Neural cell (in vitro differentiated cells): ENCODE data around the gene ATG4C. TPM values are rescaled to one million over a fixed set of nuclear protein-coding genes. Genes with fewer than 3 reads are reported as not detected.

Experiments used
- H2AFZ ChIP-seq: fragments of 200-600, 300-800 bp; sonication (generic), shearing (Covaris generic); 2 replicates; pipeline ENCODE4 v1.6.0; 2014; ENCODE audit warnings: low read depth, mild to moderate bottlenecking, antibody characterized with exemption, low read length, moderate library complexity
- H3F3A ChIP-seq: fragments of 200-600 bp; shearing (Covaris generic); 2 replicates; pipeline ENCODE4 v1.6.1; 2016; ENCODE audit warnings: mild to moderate bottlenecking, moderate library complexity, mixed read lengths, antibody characterized with exemption, low read length; ENCODE audit not compliant: insufficient read depth, poor library complexity, severe bottlenecking
- H3K27ac ChIP-seq: fragments of 200-600, 300-800 bp; sonication (generic), shearing (Covaris generic); 2 replicates; pipeline ENCODE4 v1.5.1; 2014; ENCODE audit warnings: mild to moderate bottlenecking, low read length, moderate library complexity
- H3K27me3 ChIP-seq: fragments of 300-800, 200-600 bp; sonication (generic), shearing (Covaris generic); 2 replicates; pipeline ENCODE4 v1.6.0; 2014; ENCODE audit warnings: mild to moderate bottlenecking, low read depth, low read length, moderate library complexity; ENCODE audit not compliant: insufficient read depth
- H3K36me3 ChIP-seq: fragments of 300-800, 200-600 bp; sonication (generic), shearing (Covaris generic); 2 replicates; pipeline ENCODE4 v1.5.1; 2014; ENCODE audit warnings: mild to moderate bottlenecking, antibody characterized with exemption, low read length, moderate library complexity; ENCODE audit not compliant: insufficient read depth
- H3K4me2 ChIP-seq: fragments of 300-800, 200-600 bp; sonication (generic), shearing (Covaris generic); 2 replicates; pipeline ENCODE4 v1.6.0; 2014; ENCODE audit warnings: mild to moderate bottlenecking, low read length
- H3K4me3 ChIP-seq: fragments of 300-800, 200-600 bp; sonication (generic), shearing (Covaris generic); 2 replicates; pipeline ENCODE4 v1.5.1; 2014; ENCODE audit warnings: mild to moderate bottlenecking, low read length, moderate library complexity
- H3K79me2 ChIP-seq: fragments of 200-600 bp; shearing (Covaris generic); replicated peaks from 2 replicates; pipeline ENCODE4 v1.6.0; 2014; ENCODE audit warnings: mild to moderate bottlenecking, low read length, moderate library complexity; ENCODE audit not compliant: insufficient read depth
- H3K9ac ChIP-seq: fragments of 300-800, 200-600 bp; sonication (generic), shearing (Covaris generic); 2 replicates; pipeline ENCODE4 v1.6.1; 2016; ENCODE audit warnings: mild to moderate bottlenecking, low read length, mixed read lengths
- H3K9me2 ChIP-seq: fragments of 200-600 bp; shearing (Covaris generic); 2 replicates; pipeline ENCODE4 v1.6.1; 2016; ENCODE audit warnings: mild to moderate bottlenecking, low read length, mixed read lengths; ENCODE audit not compliant: insufficient read depth
- H3K9me3 ChIP-seq: fragments of 200-600, 300-800 bp; sonication (generic), shearing (Covaris generic); 2 replicates; pipeline ENCODE4 v1.6.1; 2016; ENCODE audit warnings: mild to moderate bottlenecking, mixed run types, low read length, moderate library complexity, mixed read lengths
- H4K20me1 ChIP-seq: fragments of 200-600 bp; shearing (Covaris generic); 2 replicates; pipeline ENCODE4 v1.6.1; 2016; ENCODE audit warnings: mild to moderate bottlenecking, mixed run types; ENCODE audit not compliant: insufficient read depth
- EP300 ChIP-seq: fragments of 450-650 bp; conservative IDR thresholded peaks from 2 replicates; pipeline ENCODE4 v1.6.1; 2014; ENCODE audit warnings: antibody characterized with exemption, mild to moderate bottlenecking, moderate library complexity; ENCODE audit not compliant: poor library complexity, severe bottlenecking
- EZH2 ChIP-seq: fragments of 200-600, 300-800 bp; shearing (Covaris generic), sonication (generic); IDR thresholded peaks from 2 replicates; pipeline ENCODE4 v1.6.1; 2014; ENCODE audit warnings: antibody characterized with exemption, low read length, borderline replicate concordance, mild to moderate bottlenecking; ENCODE audit not compliant: insufficient read depth, poor library complexity, severe bottlenecking
- MXI1 ChIP-seq: fragments of 450-650 bp; conservative IDR thresholded peaks from 2 replicates; pipeline ENCODE4 v1.6.1; 2014; ENCODE audit warnings: antibody characterized with exemption, mild to moderate bottlenecking; ENCODE audit not compliant: poor library complexity, severe bottlenecking
- POLR2AphosphoS5 ChIP-seq: IDR thresholded peaks from 2 replicates; pipeline ENCODE4 v1.6.1; 2012
- RAD21 ChIP-seq: fragments of 450-650 bp; conservative IDR thresholded peaks from 2 replicates; pipeline ENCODE4 v1.6.1; 2014; ENCODE audit warnings: antibody characterized with exemption, mild to moderate bottlenecking, moderate library complexity
- SMC3 ChIP-seq: fragments of 450-650 bp; conservative IDR thresholded peaks from 2 replicates; pipeline ENCODE4 v1.6.1; 2014; ENCODE audit warnings: antibody characterized with exemption, mild to moderate bottlenecking, moderate library complexity; ENCODE audit not compliant: poor library complexity
- TAF1 ChIP-seq: IDR thresholded peaks from 2 replicates; pipeline ENCODE4 v1.6.1; 2012; ENCODE audit warnings: low read depth
- polyA plus RNA-seq: library from polyadenylated mRNA; depleted of rRNA; stranded (reverse); fragments of >200 nt; gene quantifications from 2 replicates; pipeline ENCODE4 v1.2.3, GENCODE V29; 2014
- TF ChIP-seq, protein P1 (sequence below): fragments of 450-650 bp; IDR thresholded peaks from 2 replicates; pipeline ENCODE4 v1.5.1; 2014; ENCODE audit warnings: antibody characterized with exemption, mild to moderate bottlenecking, moderate library complexity; ENCODE audit not compliant: poor library complexity, severe bottlenecking
- TF ChIP-seq, protein P2 (sequence below): IDR thresholded peaks from 2 replicates; pipeline ENCODE4 v1.6.1; 2012; ENCODE audit warnings: borderline replicate concordance

ATG4C gene
- polyA plus RNA-seq, 1 donor from 2014 or later = 11.0 TPM

DNA sequence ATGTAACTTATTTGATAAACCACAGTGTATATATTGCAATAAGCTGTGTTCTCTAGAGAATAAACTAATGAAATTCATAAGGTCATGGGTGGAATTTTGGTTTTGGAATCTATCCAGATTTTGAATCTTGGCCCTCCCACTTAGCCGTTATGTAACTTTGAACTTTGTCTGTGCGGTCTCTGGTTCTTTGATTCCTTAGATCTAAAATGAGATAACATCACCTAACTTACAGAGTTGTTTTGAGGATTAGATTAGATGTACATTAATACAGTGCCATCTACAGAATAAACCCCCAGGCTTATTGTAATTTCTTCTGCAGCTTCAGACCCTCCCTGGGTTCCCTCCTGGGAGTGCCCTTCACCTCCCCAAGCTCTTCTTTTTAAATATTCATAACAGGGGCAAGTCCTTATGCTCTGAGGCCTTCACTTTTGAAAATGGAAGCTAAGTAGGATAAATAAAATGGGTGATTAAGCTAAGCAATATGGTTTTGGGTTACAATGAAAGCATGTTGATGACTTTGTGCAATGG lies 124.3 kb downstream of the ATG4C start:
- Histone ChIP-seq H3K9ac (no peak overlapping the region), H3K9me3 (no peaks in the 10 kb centered on the region), H3K27ac (no peak overlapping the region), H3K79me2 (no peaks in the 10 kb centered on the region), H3K9me2 (no peaks in the 10 kb centered on the region), H3K4me3 (no peak overlapping the region), H3F3A (no peaks in the 10 kb centered on the region), H2AFZ (no peak overlapping the region), H3K36me3 (no peaks in the 10 kb centered on the region), H4K20me1 (no peaks in the 10 kb centered on the region), H3K27me3 (no peaks in the 10 kb centered on the region), H3K4me2 (no peak overlapping the region)
- TF ChIP-seq, protein P1, sequence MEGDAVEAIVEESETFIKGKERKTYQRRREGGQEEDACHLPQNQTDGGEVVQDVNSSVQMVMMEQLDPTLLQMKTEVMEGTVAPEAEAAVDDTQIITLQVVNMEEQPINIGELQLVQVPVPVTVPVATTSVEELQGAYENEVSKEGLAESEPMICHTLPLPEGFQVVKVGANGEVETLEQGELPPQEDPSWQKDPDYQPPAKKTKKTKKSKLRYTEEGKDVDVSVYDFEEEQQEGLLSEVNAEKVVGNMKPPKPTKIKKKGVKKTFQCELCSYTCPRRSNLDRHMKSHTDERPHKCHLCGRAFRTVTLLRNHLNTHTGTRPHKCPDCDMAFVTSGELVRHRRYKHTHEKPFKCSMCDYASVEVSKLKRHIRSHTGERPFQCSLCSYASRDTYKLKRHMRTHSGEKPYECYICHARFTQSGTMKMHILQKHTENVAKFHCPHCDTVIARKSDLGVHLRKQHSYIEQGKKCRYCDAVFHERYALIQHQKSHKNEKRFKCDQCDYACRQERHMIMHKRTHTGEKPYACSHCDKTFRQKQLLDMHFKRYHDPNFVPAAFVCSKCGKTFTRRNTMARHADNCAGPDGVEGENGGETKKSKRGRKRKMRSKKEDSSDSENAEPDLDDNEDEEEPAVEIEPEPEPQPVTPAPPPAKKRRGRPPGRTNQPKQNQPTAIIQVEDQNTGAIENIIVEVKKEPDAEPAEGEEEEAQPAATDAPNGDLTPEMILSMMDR = no peak
- TF ChIP-seq TAF1 (no peak), EZH2 (no peak), RAD21 (no peak), POLR2AphosphoS5 (no peak), SMC3 (no peak)

DNA sequence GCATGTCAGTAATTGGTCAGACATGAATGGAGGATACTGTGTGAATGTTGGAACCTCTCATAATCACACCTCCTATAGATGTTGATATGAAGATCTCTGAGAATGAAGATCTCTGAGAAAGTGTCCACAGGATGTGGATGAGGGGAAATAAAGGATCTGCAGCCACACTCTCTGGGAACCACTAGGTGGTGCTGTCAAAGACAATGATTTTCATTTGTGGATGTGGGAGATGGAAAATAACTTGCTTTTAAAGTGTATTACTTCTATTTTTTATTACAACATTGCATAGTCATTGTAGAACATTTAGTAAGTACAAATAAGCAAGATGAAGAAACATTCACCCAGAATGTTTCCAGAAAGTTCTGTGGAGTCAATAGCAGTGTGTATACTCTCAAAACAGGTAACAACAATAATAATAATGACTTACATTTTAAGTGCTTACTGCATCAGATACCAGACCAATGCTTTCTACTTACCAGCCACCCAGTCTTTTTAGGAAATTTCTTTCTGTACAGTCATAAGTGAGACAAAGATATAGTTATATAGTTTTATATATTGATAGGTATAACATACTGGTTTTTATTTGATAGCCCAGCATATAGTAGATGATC lies 128.2 kb downstream of the ATG4C start:
- Histone ChIP-seq H3K4me3 (no peak overlapping the region), H3K36me3 (no peaks in the 10 kb centered on the region)
- no peak for TF ChIP-seq POLR2AphosphoS5
- no peak for TF ChIP-seq EZH2
- TF ChIP-seq EP300 = no peak
- TF ChIP-seq, protein P1 = no peak
- TF ChIP-seq, protein P2, sequence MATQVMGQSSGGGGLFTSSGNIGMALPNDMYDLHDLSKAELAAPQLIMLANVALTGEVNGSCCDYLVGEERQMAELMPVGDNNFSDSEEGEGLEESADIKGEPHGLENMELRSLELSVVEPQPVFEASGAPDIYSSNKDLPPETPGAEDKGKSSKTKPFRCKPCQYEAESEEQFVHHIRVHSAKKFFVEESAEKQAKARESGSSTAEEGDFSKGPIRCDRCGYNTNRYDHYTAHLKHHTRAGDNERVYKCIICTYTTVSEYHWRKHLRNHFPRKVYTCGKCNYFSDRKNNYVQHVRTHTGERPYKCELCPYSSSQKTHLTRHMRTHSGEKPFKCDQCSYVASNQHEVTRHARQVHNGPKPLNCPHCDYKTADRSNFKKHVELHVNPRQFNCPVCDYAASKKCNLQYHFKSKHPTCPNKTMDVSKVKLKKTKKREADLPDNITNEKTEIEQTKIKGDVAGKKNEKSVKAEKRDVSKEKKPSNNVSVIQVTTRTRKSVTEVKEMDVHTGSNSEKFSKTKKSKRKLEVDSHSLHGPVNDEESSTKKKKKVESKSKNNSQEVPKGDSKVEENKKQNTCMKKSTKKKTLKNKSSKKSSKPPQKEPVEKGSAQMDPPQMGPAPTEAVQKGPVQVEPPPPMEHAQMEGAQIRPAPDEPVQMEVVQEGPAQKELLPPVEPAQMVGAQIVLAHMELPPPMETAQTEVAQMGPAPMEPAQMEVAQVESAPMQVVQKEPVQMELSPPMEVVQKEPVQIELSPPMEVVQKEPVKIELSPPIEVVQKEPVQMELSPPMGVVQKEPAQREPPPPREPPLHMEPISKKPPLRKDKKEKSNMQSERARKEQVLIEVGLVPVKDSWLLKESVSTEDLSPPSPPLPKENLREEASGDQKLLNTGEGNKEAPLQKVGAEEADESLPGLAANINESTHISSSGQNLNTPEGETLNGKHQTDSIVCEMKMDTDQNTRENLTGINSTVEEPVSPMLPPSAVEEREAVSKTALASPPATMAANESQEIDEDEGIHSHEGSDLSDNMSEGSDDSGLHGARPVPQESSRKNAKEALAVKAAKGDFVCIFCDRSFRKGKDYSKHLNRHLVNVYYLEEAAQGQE = no peak
- TF ChIP-seq SMC3 = no peak
- no peak for TF ChIP-seq RAD21
- no peak for TF ChIP-seq MXI1
- TF ChIP-seq TAF1 = no peak

More for the DNA sequence above, 128.2 kb downstream of the ATG4C start:
- no peaks in the 10 kb centered on the region for H3K79me2 ChIP-seq
- H3K9ac ChIP-seq = no peak overlapping the region
- H3K9me3 ChIP-seq = no peaks in the 10 kb centered on the region
- H3K27me3 ChIP-seq = peaks cover 4% of the 10 kb centered on the region
- no peaks in the 10 kb centered on the region for H3F3A ChIP-seq
- H4K20me1 ChIP-seq = no peaks in the 10 kb centered on the region
- no peak overlapping the region for H3K27ac ChIP-seq
- H3K4me2 ChIP-seq = no peak overlapping the region
- no peak overlapping the region for H2AFZ ChIP-seq
- no peaks in the 10 kb centered on the region for H3K9me2 ChIP-seq

Other genes starting within 250 kb of the ATG4C start
- gene ANGPTL3, start 186.6 kb upstream of the ATG4C start, polyA plus RNA-seq = not detected in 2 replicates
- 129 and 140 TPM in 2 replicates for gene DOCK7, start 95.7 kb upstream of the ATG4C start, polyA plus RNA-seq